Measurements from ENCODE around the gene PNP. TPM values are rescaled to one million over a fixed set of nuclear protein-coding genes. Genes with fewer than 3 reads are reported as not detected.

The PNP gene
- total RNA-seq, 6 donors from 2014 or later: 6.3 to 98.8 (median 32.9) TPM

Other genes with a start within 250 kb of the PNP start
- not detected for gene OR11H6, start 245.7 kb upstream of the PNP start, total RNA-seq
- gene OR11H7, start 240.4 kb upstream of the PNP start, total RNA-seq: not detected
- not detected for gene OR11H4, start 230.1 kb upstream of the PNP start, total RNA-seq
- 10 to 100 TPM in 4 of 6 donors, 1 to 10 TPM in 2; 8.1 to 28.4 (median 17.7) TPM for gene TTC5, start 163.5 kb upstream of the PNP start, total RNA-seq
- gene CCNB1IP1, start 136.1 kb upstream of the PNP start, total RNA-seq: 10 to 100 TPM; 27.1 to 50.5 (median 44.7) TPM
- 10 to 100 TPM; 11.6 to 31.4 (median 17.6) TPM for gene PARP2, start 125.8 kb upstream of the PNP start, total RNA-seq
- gene TEP1, start 55.9 kb upstream of the PNP start, total RNA-seq: 10 to 100 TPM; 23.3 to 97.4 (median 39.6) TPM
- under 1 TPM in 3 of 6 donors, not detected in 3; 0.22 to 0.60 (median 0.24) TPM for gene KLHL33, start 33.2 kb upstream of the PNP start, total RNA-seq
- gene OSGEP, start 14.6 kb upstream of the PNP start, total RNA-seq: 10 to 100 TPM; 31.7 to 58.8 (median 48.1) TPM
- gene APEX1, start 14.2 kb upstream of the PNP start, total RNA-seq: 100 to 1,000 TPM in 4 of 6 donors, 10 to 100 TPM in 2; 81.5 to 134 (median 119) TPM
- gene PIP4P1, start 8.0 kb upstream of the PNP start, total RNA-seq: 10 to 100 TPM; 20.8 to 58.7 (median 34.2) TPM
- 1 to 10 TPM in 1 of 6 donors, under 1 TPM in 1, not detected in 4; 0.64 to 1.0 TPM for gene RNASE10, start 36.1 kb downstream of the PNP start, total RNA-seq
- not detected for gene RNASE9, start 91.6 kb downstream of the PNP start, total RNA-seq
- gene RNASE11, start 118.6 kb downstream of the PNP start, total RNA-seq: not detected
- gene RNASE12, start 122.0 kb downstream of the PNP start, total RNA-seq: not detected
- not detected for gene OR6S1, start 172.3 kb downstream of the PNP start, total RNA-seq
- 100 to 1,000 TPM in 1 of 6 donors, 10 to 100 TPM in 5; 14.7 to 108 (median 26.7) TPM for gene RNASE4, start 215.2 kb downstream of the PNP start, total RNA-seq
- 10 to 100 TPM; 16.8 to 47.4 (median 29.5) TPM for gene ANG, start 219.4 kb downstream of the PNP start, total RNA-seq

Measured in upper lobe of left lung (tissue), 6 donors.